Choroid plexus epithelial cell (primary cell): Measurements from ENCODE around the gene CHMP4A.
A peak's percentile ranks its signal among the peaks of the same experiment; 100 is the strongest.

Experiments used
- DNase-seq: peaks from one replicate; pipeline ENCODE4 v3.0.0-alpha.2; 2010; ENCODE audit warnings: low read depth
- H3K4me3 ChIP-seq: 2 replicates; pipeline ENCODE4 v1.5.1; 2011; ENCODE audit warnings: low read depth, mild to moderate bottlenecking, control low read depth, low read length, moderate library complexity
- TF ChIP-seq, protein P1 (sequence below): conservative IDR thresholded peaks from 2 replicates; pipeline ENCODE4 v1.5.1; 2011; ENCODE audit warnings: low read depth, mild to moderate bottlenecking, control low read depth, inconsistent platforms, low read length, moderate library complexity

CHMP4A gene

DNA sequence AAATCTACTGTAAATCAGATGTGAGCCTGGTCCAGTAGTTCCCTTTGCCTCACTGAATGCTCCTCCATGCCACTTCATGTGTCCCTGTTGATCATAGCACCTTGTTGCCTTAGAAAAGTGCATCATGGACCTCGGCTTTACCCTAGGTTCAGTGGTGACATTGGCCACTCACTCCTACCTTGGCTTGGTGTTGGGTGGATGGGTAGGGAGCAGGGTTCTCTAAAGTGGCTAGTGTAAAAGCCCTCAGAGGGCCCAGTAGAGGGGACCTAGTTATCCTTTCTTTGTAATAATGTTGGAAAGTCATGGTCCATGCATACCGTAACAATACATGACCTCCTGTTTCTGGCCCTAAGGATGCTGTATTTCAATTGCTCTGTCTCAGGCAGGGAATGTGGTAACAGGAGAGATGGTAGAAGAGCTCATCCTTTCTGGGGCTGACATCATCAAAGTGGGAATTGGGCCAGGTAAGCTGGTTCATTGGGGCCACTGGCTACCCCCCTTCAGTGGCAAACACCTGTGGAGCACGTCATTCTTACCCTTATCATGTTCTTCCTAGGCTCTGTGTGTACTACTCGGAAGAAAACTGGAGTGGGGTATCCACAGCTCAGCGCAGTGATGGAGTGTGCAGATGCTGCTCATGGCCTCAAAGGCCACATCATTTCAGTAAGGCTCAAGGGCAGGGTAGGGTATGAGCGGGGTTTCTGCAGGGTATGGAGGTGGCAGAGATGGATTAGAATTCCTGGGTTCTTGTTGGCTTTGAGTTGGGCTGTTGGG, 23.6 kb upstream of the CHMP4A start:
- DNase-seq: no peak
- TF ChIP-seq, protein P1, sequence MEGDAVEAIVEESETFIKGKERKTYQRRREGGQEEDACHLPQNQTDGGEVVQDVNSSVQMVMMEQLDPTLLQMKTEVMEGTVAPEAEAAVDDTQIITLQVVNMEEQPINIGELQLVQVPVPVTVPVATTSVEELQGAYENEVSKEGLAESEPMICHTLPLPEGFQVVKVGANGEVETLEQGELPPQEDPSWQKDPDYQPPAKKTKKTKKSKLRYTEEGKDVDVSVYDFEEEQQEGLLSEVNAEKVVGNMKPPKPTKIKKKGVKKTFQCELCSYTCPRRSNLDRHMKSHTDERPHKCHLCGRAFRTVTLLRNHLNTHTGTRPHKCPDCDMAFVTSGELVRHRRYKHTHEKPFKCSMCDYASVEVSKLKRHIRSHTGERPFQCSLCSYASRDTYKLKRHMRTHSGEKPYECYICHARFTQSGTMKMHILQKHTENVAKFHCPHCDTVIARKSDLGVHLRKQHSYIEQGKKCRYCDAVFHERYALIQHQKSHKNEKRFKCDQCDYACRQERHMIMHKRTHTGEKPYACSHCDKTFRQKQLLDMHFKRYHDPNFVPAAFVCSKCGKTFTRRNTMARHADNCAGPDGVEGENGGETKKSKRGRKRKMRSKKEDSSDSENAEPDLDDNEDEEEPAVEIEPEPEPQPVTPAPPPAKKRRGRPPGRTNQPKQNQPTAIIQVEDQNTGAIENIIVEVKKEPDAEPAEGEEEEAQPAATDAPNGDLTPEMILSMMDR: no peak
- H3K4me3 ChIP-seq: no peak overlapping the region

- TF ChIP-seq, protein P1: no peak
- no peak for DNase-seq
- H3K4me3 ChIP-seq: no peak overlapping the region
Measured at GRCh38 chr14:24235804-24236688, 22.8 kb upstream of the CHMP4A start.

- no peak overlapping the region for H3K4me3 ChIP-seq
- TF ChIP-seq, protein P1: no peak
- no peak for DNase-seq
Measured at GRCh38 chr14:24234095-24235005, 21.1 kb upstream of the CHMP4A start.

DNA sequence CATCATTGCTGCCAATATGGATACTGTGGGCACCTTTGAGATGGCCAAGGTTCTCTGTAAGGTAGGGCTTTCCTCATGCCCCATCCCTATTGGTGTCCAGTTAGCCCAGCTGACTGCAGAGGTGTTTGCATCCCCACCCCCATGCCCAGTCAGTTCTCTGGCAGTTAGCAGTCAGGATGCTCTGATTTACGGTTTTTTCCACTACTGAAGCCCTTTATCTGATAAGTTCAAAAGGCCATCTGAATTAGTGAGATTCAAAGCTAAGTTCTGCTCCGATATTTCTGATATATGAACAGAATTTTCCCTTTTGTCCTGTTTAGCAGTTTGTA, 20.2 kb upstream of the CHMP4A start:
- peak overlapping the region; percentile 89 for H3K4me3 ChIP-seq
- no peak for DNase-seq
- TF ChIP-seq, protein P1: no peak

- DNase-seq: no peak
- H3K4me3 ChIP-seq: peak within 1 kb of the TSS; percentile 89
- TF ChIP-seq, protein P1: no peak
Measured at GRCh38 chr14:24232645-24233537, 19.6 kb upstream of the CHMP4A start, which contains the start of gene GMPR2. Gene GMPR2 (plus strand): TSS chr14:24232929. CDS start chr14:24233254, 325 bp downstream.
